Amniotic epithelial cell (primary cell): ENCODE results near the gene RRBP1.

Experiments
- DNase-seq: peaks from one replicate; pipeline ENCODE4 v3.0.0-alpha.2; 2010; ENCODE audit warnings: low read depth

RRBP1 gene

DNA sequence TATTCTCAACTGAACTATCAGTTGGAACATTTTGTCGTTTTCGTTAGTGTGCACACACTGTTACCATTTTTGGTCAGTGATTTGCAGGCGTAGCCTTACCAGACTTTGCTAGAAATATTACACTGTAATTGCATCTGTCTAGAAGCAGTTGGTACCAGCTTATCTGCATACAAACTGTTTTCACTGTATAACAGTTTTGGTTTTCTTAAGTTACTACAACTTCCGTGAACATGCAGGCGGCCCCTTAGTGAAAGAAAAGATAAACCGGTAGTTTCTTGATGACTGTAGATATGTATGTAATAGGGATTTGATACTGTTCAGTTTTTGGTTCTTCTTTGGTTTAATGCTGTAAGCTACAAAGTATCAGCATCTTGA, 110.9 kb downstream of the RRBP1 start:
- DNase-seq: peak; percentile 31

DNA sequence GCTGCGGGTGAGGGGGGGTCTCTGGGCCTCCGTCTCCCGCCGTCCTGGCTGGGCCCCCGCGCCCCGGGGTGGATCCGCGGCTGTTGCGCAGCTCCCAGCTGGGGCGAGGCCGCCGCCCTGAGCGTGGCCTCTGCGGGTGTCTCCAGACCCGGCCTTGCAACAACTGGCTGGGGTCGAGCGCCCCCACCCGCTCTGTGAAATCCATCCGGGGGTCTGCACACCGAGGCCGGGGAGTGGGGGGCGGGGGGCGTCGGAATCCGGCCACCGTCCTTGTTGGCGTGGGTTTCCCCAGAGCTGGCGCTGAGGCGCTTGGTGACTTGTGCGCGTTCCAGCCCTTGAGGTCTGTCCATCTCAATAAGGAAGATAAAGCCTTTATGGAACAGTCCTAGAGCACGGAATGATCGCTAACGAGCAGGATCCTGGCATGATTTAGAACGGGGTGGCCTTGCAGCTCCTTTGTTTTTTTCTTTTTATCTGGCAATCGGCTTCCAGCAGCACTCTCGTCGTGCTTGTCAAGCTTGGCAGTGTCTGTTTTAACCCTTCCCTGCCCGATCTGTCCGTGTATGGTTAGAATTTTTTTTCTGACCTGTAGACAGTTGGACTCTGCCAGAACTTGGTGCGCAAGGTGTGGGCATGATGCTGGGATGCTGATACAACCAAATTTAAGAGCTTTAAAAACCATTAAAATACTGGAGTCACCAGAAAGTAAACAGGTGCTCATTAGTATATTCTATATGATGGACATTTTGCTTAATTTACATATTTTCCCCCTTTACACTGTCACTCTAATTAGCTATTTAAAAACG, 111.5 kb downstream of the RRBP1 start:
- DNase-seq: peak; percentile 37

DNA sequence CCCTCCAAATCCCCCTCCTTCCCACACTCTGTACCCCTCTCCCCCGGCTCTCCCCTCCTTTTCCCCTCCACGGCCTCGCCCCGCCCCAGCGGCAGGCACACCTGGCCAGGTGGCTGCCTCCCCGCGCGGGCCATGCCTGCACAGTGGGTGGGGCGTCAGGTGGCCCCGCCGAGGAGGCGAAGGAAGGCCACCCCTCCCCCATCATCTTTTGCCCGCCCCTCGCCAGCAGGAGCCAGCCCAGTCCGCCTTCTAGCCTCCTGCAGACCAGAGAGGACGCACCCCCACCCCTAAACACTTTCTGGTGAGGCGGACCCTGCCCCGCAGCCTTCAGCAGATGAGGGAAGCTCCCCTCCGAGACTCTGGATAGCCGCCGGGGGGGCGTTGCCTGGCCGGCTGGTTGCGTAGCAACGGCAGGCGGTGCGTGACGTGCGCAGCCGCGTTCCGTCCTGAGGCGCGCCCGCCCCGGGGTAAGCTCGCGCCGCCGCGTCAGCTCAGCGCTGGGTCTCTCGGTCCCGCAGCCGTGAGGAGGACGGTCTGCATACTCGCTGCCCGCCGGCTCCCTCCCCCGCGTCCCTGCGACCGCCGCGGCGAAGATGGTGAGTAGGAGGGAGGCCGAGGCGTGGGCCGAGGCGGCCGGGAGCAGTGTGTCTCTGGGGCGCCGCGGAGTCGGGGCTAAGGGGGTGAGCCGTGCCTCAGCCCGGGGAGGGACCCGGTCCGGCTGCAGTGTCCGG, 112.3 kb downstream of the RRBP1 start, which contains the start of gene DSTN:
DSTN (plus strand) TSS at position 460 of the 731 bp plus-strand sequence; CDS start at position 594, 134 bp downstream.
- peak; percentile 90 for DNase-seq

DNA sequence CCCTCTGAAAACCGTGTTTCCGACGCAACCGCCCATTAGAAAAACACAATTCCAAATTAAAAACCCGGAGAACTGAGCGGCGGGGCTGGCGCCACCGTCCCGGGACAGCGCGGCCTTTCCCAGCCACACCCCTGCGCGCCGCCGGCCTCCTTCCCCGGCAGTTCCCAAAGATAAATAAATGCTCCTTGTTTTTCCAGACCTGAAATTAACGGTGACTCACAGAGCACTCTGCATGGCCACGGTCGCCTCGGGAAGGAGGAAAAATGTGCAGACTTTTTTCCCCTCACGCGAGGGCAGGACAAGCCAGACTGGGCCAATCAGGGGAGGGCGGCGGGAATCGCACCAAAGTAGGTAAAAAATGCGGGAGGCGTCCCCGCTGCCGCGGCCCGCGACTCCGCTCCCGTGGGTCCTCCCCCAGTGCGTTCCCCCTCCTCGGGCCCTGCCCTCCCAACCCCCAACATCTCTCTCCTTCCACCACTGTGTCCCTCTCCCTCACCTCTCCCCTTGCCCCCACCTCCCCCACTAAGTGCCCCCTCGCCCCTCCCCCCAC, 113.0 kb downstream of the RRBP1 start:
- DNase-seq: peak; percentile 97

GRCh38 chr20:17568045-17568788, 113.8 kb downstream of the RRBP1 start:
- DNase-seq: no peak

DNA sequence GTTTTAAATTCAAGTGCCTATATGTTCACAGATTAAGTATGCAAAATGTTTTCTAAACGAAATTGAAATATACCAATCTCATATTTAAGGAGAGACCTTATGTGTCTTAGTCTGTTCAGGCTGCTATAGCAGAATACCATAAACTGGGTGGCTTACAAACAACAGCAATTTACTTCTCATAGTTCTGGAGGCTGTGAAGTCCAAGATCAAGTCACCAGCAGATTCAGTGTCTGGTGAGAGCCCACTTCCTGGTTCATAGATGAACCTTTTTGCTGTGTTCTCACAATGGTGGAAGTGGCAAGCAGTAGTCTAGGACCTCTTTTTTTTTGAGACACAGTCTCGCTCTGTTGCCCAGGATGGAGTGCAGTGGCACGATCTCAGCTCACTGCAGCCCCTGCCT, 115.7 kb downstream of the RRBP1 start:
- DNase-seq: no peak

DNA sequence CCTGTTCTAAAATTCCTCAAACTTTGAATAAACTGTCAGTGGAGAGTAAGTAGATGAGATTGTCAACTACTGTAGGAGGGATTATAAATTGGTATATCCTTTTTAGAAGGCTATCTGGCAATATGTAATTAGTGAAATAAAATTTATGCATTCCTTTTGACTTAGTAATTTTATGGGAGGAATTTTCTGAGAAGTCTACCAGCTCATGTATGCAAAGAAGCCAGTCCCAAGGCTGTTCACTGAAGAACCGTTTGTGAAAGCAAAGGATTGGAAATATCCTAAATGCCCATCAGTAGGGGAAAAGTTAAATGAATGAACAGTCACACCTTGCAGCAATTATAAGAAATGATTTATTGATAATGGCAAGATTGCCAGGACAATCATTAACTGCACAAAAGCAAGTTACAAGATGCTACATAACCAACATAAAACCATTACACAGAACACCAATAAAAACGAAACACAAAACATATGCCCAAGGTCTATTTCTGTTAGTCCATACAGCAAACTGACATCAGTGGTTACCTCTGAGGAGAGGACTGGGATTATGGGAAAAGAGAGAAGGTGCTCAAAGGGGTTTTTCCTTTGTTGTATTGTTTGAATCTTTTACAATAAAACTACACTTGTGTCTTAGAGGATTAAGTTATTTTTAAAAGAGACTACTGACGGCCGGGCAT, 116.7 kb downstream of the RRBP1 start:
- peak; percentile 63 for DNase-seq
